ENCODE measurements around the gene GRAMD1A.

GRAMD1A gene

DNA sequence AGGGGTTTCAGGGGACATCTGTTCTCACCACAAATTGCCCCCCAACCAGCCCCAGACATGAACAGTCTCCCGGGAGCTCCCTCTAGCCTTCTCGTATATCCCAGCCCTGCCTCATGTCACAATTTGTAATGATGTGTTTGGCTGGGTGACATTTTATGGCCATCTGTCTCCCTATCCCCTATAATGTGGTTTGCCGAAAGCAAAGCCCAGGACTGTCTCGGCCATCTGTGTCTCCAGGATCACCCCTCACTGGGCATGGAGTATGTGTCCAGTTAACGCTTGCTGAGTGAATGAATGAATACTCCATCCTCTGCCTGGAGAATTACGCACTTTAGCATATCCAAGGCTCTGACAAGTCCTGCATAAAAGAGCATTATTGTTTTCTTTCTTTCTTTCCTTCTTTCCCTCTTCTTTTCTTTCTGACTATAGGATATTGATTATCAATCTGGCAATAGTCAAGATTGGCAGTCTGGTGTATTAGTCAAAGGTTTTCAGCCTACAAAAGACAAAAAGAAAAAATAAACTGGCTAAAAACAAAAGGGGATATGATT lies 56.5 kb downstream of the GRAMD1A start:
- no peak for DNase-seq

GRCh38 chr19:35058370-35058769 lies 58.2 kb downstream of the GRAMD1A start:
- no peak for DNase-seq

DNA sequence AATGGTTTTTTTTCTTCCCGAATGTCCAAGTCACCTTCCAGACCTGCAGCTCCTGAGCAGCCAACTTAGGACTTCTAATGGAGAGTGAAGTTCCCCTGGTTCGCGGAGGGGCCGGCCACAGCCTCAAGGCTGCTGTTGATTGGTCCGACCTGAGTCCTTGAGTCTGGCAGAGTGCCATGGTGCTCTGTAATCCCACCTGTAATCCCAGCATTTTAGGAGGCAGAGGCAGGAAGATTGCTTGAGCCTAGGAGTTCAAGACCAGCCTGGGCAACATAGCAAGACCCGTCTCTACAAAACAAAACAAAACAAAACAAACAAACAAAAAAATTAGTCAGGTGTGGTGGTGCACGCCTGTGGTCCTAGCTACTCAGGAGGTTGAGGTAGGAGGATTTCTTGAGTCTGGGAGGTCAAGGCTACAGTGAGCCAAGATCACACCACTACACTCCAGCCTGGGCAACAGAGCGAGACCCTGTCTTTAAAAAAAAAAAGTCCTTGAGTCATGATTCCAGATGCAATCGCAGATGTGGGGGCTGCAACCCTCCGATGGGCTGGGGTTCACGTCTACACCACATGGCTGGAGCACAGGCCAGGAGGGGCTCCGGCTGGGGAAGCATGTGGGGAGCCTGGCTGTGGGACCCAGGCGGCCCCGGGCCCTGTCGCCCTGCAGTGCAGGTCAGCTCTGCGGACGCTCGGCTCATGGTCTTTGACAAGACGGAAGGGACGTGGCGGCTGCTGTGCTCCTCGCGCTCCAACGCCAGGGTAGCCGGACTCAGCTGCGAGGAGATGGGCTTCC lies 59.1 kb downstream of the GRAMD1A start:
- no peak for DNase-seq

DNA sequence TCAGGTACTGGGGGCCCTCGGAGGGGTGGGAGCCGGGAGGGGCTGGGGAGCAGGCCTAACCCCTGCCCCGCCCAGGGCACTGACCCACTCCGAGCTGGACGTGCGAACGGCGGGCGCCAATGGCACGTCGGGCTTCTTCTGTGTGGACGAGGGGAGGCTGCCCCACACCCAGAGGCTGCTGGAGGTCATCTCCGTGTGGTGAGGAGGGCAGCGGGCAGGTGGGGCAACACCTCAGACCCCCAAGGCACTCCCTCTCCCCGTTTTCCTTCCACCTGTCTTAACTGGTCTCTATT lies 59.6 kb downstream of the GRAMD1A start:
- DNase-seq = no peak

GRCh38 chr19:35060160-35060855 lies 60.2 kb downstream of the GRAMD1A start:
- DNase-seq = no peak

DNA sequence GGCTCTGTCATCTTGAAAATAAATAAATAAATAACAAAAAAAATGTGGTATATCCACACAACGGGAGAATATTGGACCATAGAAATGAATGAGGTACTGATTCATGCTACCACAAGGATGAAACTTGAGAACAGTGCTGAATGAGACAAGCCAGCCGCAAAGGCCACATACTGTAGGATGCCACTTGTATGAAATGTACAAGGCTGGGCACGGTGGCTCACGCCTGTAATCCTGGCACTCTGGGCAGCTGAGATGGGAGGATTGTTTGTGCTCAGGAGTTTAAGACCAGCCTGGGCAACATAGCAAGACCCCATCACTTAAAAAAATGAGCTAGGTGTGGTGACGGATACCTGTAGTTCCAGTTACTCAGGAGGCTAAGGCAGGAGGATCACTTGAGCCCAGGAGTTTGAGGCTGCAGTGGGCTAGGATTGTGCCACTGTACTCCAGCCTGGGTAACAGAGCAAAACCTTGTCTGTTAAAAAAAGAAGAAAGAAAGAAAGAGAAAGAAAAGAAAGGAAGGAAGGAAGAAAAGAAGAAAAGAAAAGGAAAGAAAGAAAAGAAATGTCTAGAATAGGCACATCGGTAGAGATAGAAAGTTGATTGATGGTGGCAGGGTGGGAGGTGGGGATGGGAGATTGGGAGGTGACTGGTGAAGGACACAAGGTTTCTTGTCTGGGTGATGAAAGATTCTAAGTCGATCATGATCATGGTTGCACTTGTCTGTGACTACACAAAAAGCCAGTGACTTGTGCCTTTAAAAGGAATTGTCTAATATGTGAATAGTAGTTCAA lies 61.7 kb downstream of the GRAMD1A start:
- no peak for DNase-seq

- DNase-seq = no peak
Observed at GRCh38 chr19:35062942-35063341, 62.8 kb downstream of the GRAMD1A start.

DNA sequence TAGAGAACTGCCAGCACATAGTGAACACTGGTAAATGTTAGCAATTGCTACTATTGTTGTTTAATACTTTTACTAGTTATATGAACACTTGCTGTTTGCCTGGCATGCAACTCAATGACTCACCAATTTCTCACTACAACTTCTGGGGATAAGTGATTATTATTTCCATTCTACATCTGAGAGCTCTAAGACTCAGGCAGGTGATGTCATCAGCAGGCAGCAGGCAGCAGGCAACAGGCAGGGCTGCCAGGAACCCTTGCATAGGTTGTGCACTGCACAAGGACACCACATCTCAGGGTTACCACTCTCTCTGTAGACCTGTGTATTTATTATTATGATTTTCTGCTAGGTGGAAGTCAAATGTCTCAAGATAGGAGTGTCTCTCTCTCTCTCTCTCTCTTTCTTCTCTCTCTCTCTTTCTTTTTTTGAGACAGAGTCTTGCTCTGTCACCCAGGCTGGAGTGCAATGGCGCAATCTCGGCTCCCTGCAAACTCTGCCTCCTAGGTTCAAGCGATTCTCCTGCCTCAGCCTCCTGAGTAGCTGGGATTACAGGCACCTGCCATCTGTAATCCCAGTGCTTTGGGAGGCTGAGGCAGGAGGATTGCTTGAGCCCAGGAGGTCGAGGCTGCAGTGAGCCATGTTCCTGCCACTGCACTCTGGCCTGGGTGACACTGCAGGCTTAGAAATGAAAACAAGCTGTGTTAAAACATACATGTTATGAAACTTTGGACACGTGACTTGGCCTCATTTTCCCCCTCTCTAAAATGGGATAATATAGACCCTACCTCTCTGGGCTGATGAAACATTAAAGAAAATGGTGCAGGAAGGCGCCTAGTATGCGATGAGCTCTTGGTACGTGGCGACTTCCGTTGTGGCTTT lies 64.1 kb downstream of the GRAMD1A start:
- DNase-seq = no peak

- DNase-seq = no peak
Observed at GRCh38 chr19:35065574-35065973, 65.5 kb downstream of the GRAMD1A start.

- DNase-seq = no peak
Observed at GRCh38 chr19:35066121-35066520, 66.0 kb downstream of the GRAMD1A start.

DNA sequence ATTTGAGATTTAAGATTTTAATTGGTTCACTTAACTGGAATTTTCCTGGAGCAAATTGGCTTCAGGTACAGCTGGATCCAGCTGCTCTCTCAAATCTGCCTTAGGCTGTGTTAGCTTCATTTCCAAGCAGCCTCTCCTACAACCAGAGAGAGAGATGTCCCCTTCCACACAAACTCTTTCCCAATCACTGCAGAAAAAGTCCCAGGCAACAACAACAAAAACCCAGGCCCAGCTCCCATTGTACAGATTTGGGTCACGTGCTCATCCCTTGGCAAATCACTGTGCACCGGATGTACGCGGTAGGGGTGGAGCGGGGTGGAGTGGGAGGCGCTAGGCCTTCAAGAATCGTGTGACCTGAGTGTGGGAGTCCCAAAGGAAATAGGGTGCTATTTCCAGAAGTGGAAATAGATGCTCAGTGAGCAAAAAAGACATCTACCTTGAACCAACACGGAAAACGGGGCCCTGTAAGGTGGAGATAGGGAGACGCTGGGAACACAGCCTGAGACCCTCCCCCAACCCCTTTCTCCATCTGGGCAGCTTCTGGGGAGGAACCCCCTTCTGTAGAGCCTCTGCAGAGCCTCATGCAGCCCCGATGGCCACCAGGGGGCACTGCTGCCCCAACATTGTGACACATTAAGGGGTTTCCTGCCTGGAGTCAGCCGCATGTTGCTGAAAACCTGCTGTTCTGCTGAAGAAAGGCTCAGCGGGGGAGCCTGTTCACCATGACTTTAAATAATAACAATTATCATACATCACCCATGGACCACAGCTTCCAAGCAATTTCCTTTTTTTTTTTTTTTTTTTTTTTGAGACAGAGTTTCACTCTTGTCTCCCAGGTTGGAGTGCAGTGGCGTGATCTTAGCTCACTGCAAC lies 66.8 kb downstream of the GRAMD1A start:
- peak; percentile 91 for DNase-seq

- no peak for DNase-seq
Observed at GRCh38 chr19:35068941-35069634, 69.0 kb downstream of the GRAMD1A start.

DNA sequence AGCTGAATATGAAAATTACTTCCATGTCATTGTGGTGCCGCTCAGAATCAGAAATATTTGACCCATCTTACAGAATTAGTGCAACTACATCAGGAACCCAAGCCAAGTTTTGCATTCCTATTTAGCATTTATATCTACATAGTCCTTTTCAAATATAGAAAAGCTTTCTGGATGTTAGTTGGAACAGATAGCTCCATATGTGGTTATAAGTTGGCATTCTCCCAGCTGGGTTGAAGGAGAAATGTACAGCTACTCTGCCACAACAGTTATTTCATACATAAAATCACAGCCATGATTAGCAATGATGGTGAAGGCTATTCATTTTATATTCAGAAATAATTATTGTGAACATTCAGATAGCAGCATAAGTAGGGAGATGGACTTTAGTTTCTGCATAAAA lies 69.6 kb downstream of the GRAMD1A start:
- no peak for DNase-seq

GRCh38 chr19:35070471-35070870 lies 70.3 kb downstream of the GRAMD1A start:
- DNase-seq = no peak

- DNase-seq = no peak
Observed at GRCh38 chr19:35073516-35073915, 73.4 kb downstream of the GRAMD1A start.

GRCh38 chr19:35073941-35074340 lies 73.8 kb downstream of the GRAMD1A start:
- no peak for DNase-seq

DNA sequence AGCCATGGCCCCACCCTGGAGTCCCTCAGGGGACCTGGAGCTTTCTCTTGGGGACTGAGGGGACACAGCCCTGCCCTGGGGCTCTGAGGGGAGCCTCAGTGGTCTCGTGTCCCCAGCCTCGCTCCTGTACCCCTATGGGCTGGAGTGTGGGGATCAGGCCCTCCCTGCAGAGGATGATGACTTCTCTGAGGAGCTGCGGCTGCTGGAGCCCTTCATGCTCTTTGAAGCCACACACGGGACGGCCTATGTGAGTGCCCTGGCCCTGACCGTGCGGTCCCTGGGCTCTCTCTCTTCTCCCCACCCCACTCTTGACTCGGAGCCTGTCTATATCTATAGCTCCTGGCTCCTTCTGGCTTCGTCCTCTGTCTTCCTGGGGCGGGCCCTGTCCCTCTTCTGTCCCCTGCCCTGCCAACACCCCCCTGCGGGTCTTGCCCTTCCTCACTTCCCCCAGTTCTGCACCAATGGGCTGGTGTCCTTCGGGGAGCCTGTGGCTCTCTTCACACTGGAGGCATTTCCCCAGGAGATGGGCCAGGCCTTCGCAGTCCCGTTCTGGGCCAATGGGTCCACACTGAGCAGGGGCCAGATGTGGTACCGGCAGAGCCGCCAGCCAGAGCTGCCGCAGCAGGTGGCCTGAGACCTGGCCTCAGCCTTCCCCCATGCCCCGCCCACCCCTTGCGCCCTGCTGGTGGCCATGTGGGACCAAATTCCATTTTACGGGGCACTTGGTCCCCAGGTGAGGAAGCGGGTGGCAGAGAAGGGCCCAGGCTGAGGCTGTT lies 74.5 kb downstream of the GRAMD1A start:
- DNase-seq = no peak

DNA sequence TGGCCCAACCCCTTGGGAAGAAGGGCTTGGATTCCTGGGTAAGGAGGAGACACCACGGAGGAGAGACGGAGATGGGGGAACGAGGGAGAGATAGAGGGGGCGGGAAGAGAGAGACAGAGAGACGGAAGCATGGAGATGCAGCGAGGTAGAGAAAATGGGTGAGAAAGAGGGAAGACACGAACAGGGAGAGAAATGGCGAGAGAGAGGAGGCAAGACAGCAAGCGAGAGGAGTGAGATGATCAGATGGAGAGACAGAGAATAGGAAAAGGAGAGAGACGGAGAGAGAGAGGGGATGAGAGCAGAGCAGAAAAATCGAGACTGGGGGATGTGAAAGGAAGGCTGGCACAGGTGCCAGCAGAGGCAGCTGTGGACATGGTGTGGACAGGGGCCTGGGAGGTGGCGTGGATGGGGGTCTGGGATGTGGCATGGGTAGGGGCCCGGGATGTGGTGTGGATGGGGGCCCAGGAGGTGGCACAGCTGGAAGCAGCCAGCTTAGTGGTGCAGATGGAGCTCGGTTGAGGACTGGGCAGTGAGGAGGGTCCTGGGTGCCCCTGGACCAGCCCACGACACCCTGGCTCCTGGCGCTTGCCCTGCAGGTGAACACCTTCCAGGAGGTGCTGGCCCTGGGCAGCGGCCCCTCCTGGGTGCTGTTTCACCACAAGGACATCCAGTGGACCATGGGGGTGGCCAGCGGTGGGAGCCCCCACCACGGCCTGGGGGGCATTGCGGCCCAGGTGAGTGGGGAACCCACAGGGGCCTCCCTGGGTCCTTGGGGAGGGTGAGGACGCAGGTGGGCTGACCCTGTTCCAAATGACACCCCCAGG lies 75.3 kb downstream of the GRAMD1A start:
- no peak for DNase-seq

DNA sequence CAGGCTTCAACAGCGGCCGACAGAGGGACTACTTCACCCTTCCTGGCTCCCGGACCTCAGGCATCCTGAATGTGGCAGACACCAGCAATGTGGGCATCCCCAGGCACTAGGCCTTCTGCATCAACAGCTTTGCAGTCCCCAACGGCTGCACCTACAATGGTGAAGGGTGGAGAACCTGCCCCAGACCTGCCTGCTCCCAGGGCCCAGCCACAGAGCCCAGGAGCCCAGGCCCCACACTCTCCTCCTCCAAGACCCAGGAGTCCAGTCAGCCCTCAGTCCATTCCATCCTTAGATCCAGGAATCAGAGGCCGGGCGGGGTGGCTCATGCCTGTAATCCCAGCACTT lies 75.9 kb downstream of the GRAMD1A start:
- no peak for DNase-seq
